GM21825 (cell line): ENCODE measurements around the gene OPA3.
"Not testable (repeated sequence)": the region's sequence is repeated elsewhere in the genome, so short reads cannot be mapped to it uniquely, and the experiment has no call there.

Experiments used
- ATAC-seq: cut with Tn5 transposase; IDR thresholded peaks from one replicate; pipeline ENCODE4 v1.9.1; 2021; ENCODE audit warnings: mild to moderate bottlenecking, moderate library complexity; ENCODE audit not compliant: unreplicated experiment

OPA3 gene

GRCh38 chr19:45523642-45524256 lies 60.9 kb downstream of the OPA3 start:
- peak; percentile 75 for ATAC-seq

GRCh38 chr19:45522010-45522941 lies 62.3 kb downstream of the OPA3 start:
- ATAC-seq: no peak

DNA sequence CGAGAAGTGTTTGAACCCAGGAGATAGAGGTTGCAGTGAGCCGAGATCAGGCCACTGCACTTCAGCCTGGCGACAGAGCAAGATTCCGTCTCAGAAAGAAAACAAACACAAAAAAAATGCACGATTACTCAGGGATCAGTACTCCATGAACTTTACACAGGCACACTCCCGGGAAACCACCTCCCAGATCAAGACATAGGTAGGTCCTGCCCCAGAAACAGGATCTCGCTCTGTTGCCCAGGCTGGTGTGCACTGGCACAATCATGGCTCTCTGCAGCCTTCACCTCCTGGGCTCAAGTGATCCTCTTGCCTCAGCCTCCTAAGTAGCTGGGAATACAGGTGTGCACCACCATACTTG lies 66.2 kb downstream of the OPA3 start:
- no peak for ATAC-seq

GRCh38 chr19:45517641-45518468 lies 66.7 kb downstream of the OPA3 start:
- ATAC-seq: no peak

GRCh38 chr19:45517238-45517637 lies 67.4 kb downstream of the OPA3 start:
- ATAC-seq: no peak

- ATAC-seq: no peak
Observed at GRCh38 chr19:45515807-45516401, 68.7 kb downstream of the OPA3 start.

- no peak for ATAC-seq
Observed at GRCh38 chr19:45515081-45515624, 69.4 kb downstream of the OPA3 start.

DNA sequence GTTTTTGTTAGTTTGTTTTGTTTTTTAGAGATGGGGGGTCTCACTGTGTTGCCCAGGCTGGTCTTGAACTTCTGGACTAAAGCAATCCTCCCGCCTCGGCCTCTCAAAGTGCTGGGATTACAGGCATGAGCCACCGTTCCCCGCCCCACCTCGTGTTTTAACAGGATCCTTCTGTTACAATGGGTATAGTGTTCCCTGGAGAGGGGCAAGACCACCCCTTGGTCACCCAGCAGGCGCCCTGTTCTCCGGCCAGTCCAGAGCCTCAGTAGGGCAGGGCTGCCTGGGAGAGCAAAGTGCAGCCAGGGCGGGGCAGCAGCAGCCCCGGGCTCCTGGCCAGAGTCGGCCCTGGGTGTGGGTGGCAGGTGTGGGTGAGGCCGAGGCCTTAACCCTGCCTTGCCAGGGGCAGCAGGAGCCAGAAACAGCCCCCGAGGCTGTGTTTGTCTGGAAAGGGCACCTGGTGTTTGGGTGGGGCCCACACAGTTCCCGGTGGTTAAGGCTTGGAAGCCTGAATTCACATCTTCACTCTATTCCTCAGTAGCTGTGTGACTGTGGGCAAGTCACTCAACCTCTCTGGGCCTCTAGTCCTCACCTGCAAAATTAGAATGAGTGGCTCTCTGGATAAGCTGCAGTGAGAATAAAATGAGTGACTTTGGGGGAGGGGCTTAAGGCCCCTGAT lies 70.1 kb downstream of the OPA3 start:
- no peak for ATAC-seq

- ATAC-seq: no peak
Observed at GRCh38 chr19:45512881-45513483, 71.6 kb downstream of the OPA3 start.

DNA sequence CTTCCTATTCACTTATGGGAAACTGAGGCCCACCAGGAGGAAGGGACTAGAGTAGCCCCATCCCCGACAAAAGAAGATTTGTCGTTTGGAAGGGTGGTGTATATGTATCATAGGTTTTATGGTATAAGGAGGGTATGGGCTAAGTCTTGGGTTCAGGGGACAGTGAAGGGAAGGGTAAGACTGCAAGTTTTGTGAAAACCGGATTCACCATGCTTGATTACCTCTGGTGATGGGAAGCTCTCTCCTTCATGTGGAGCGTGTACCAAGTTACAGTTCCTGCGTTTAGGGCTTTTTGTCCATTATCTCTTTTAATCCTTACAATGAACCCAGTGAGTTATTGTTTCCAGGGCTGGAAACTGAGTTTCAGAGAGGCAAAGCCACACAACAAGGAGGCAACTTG lies 73.5 kb downstream of the OPA3 start:
- no peak for ATAC-seq

DNA sequence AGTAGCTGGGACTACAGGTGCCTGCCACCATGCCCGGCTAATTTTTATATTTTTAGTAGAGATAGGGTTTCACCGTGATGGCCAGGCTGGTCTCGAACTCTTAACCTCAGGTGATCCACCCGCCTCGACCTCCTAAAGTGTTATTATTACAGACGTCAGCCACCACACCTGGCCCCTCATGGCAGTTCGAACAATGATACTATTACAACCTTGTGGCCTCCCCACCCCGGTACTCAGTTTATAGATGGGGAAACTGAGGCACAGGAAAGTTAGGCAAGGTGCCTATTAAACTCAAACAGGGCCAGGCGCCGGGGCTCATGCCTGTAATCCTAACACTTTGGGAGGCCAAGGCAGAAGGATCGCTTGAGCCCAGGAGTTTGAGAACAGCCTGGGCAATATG lies 74.2 kb downstream of the OPA3 start:
- ATAC-seq: not testable (repeated sequence)

GRCh38 chr19:45509692-45510015 lies 74.9 kb downstream of the OPA3 start:
- no peak for ATAC-seq

- ATAC-seq: peak; percentile 23
Observed at GRCh38 chr19:45508861-45509691, 75.5 kb downstream of the OPA3 start.

- ATAC-seq: no peak
Observed at GRCh38 chr19:45508417-45508860, 76.2 kb downstream of the OPA3 start.

- ATAC-seq: no peak
Observed at GRCh38 chr19:45507872-45508416, 76.7 kb downstream of the OPA3 start.

DNA sequence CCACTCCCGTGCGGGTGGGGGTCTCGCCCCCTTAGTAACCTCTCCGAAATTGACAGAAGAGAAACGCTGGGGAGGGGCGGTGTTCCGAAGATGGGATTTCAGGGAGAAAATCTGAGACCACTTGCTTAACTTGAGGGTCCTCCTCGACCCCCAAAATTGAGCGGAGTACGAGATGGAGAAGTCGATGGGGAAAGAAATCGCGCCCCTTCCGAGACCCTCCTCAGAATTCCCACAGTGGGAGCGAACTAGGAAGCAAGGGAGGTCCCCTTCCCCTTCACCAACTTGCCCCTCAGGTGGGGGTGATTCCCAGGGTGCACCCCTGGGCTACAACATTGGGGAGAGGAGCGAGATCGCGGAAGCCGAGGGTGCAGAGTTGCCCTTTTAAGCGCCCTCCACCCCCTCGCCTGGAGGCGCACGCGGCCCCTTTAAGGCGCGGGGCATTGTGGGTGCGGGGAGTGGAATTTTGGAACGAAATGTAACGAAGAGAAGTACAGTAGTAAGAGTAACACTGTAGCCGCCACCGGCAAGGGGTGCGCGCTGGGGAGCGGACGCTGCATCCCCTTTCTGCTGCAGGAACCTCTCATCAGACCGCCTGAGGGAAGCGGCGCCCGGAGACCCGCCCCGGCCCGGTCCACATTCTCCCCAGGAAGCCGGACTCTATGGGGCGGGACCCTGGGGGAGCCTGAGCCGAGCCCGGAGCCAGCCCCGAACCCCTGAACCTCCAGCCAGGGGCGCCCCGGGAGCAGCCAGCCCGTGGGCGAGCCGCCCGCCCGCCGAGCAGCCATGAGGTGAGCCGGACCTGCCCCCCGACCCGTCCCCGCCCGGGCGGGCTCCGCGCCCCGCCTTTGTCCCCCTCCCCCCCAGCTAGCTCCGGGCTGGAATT lies 77.4 kb downstream of the OPA3 start, which contains the start of gene VASP:
VASP (plus strand) TSS at position 491 of the 883 bp plus-strand sequence; CDS start at position 784, 293 bp downstream.
- ATAC-seq: peak; percentile 46

DNA sequence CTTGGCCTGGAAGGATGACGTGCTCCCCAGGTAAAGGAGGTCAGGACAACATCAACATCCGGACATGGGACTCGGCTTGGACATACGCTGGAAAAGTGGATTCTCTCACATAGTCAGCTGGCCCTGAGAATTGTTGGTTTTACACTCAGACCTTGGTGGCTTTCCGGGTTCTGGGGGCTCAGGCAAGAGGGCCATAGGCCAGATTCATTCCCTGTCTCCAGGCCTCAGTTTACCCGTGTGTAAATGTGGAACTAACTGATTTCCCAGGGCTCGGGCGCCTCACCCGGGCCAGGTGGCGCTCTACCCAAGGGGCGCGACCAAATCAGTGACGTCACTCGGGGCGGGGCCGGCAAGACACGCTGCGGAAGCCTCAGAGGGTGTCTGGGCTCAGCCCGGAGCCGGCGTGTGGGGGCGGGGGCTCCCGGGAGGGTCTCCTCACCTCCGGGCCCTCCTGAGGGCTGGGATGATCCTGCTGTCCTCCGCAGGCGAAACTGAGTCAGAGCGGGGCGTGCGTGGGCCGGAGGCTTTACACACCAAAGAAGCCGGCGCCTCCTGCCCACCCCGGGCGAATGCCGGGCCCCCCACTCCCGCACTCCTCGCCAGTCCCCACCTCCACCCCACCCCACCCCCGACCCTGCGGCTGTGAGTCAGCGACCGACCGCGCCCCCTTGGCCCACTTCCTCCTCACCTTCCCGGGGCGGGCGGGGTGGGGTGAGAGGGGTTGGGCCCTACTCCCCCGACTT lies 78.2 kb downstream of the OPA3 start:
- peak; percentile 52 for ATAC-seq
